Raji (cell line): Measurements from ENCODE around the gene MRPL10.
A peak's percentile ranks its signal among the peaks of the same experiment; 100 is the strongest.

Source experiments
- POLR2A ChIP-seq: IDR thresholded peaks from 2 replicates; pipeline ENCODE4 v1.6.1; 2011; ENCODE audit warnings: low read depth, low read length, control low read depth; ENCODE audit not compliant: insufficient read depth

MRPL10 gene

GRCh38 chr17:47847341-47848197 is 16.2 kb upstream of the MRPL10 start:
- no peak for TF ChIP-seq POLR2A

- no peak for TF ChIP-seq POLR2A
Observed at GRCh38 chr17:47846716-47847340, 15.5 kb upstream of the MRPL10 start.

DNA sequence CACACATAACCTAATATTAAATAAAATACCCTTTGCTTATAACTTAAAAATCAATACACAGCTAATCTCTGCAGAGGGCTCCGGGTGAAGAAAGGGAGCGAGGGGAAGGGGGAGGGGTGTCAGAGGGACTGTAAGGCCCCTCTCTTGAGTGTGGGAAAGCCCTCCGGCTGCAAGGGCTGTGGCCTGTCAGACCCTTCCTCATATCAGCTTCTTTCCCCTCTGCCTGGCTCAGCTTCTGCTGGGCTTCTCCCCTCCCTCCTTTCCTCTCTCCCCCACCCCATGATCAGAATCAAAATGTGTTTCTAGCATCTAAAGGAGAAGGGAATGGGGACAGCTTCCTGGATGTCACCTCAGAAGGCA is 14.4 kb upstream of the MRPL10 start:
- TF ChIP-seq POLR2A: no peak

DNA sequence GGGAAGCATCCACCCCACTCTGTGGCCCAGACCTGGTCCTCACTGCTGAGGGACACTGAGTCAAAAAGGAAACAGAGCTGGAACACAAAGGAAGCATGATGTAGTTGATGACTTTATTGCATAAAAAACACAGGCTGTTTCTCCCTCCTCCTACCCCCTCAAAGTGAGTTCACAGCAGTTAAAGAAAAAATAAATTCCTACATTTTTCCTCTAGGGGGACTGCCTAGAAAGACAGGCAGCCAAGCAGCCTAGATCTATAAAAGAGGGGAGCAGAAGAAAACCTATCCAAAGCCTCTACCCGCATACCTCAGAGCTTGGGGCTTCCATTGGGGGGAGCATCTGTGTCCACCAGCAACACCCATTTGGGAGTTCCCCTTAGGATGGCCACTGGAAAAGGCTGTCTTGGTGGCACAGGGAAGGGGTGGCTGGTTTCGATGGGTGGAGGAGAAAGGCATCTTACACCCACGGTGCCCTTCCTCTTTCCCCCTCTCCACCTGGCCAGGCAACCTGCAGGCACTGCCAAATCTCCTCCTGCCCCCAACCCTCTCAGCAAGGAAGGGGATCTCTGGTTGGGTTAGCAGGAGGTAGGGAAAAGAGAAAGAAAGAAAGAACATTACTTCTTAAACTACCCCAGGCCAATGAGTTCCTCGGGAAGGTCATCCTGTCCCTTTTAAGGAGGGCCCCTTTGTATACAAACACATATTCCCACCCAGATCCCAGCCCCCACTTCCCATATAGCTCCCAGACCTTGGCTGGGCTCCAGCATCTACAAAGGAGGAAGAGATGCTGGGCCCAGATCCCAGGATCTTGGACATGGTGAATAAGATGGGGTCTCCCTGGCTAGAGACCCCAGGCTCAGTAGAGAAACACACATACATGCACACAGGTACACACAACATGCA is 13.7 kb upstream of the MRPL10 start:
- no peak for TF ChIP-seq POLR2A

DNA sequence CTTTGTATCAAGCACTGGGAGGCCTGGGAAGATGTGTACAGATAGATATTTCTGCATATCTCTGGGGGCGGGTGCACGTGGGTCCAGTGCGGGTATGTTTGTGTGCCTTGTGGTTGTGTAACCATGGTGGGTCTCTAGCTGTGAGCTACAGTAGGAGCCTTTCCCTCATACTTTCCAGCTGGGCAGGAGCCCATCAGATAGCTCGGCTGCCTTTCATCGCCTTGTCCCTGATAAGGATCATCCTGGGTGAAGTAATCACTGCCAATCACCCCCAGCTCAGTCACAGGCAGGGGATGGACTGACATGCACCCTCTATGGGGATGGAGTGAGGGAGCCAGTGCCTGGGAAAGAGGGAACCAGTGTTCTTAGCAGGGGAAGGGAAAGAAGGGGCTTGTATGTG is 12.9 kb upstream of the MRPL10 start:
- no peak for TF ChIP-seq POLR2A

DNA sequence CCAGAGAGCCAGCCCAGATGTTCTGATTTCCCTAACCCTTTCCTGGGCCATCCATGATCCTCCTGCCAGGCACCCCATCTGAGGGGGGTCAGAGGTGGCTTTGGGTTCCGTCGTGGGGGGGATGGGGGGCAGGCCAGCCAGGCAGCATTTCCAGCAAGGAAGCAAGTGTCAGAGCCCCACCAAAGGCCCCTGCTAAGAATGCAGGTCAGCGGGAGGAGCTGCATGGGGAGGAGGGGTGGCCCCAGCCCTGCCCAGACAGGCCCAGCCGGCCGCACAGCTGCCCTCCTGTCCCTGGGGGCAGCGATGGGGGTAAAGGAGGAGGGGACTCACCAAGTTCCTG is 12.0 kb upstream of the MRPL10 start:
- no peak for TF ChIP-seq POLR2A

DNA sequence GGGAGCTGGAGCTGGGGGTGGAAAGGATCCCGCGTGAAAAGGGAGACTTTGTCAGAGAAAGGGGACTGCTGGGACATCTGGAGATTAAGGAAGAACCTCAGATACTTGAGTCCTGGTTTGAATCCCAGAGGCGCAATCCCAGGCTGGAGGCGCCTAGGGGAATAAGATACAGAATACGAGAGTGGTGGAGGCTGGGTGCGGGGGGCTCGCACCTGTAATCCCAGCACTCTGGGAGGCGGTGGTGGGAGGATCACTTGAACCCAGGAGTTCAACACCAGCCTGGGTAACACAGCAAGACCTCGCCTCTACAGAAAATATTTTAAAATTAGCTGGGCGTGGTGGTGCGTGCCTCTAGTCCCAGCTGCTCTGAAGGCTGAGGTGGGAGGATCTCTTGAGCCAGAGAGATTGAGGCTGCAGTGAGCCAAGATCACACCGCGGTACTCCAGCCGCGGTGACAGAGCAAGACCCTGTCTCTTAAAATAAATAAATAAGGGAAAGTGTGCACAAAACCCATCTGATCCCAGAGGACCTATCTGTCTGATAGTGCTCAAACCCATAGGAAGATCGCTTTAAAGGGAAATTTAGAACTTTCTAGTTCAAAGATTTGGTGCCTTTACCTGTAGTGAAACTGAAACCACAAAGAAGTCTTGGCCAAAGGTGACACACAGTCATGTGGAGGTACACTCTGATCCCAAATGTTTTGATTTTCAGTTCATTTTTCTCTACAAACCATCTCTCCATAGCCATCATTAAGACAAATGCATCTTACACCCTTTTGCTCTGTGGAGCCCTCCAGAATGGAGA is 10.3 kb upstream of the MRPL10 start:
- TF ChIP-seq POLR2A: no peak

DNA sequence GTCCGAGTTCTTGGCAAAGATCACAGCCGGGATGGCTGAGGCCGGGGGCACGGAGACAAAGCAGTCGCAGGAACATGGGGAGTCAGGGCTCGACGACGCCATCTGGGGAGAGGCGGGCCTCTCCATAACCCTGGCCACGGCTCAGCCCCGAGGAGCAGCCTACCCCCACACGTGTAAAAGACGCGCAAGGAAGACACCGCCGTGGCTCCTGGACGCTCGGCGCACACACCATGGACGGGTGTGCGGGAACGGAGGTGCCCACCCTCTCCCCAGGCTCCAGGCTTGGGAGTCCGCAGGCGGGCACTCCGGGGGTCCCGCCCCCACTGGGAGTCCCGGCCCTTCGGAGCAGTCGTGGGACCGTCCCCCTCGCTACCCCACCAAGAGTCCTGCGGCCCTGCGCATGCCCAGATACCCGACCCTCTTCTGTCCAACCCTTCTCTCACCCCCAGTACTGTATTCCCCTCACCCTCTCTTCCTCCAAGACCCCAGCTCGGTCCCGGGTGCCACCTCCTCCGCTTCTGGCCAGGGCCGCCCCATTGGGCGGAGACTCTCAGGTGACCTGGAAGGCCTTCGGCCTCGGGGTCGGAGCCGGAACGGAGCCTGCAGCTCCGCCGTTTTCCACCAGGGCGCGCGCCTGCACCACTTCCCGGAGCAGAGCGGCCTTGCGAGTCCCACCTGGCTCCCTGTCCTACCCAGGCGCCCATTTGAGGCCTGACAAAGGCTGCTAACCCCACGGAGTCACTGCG is 9.6 kb upstream of the MRPL10 start, which contains the start of gene SCRN2:
Gene SCRN2, minus strand, starts transcription at position 532 of the 746 bp plus-strand sequence. Its CDS starts 430 bp downstream, at position 102.
- peak; percentile 57; the same call in 1 of the 2 replicates for TF ChIP-seq POLR2A

DNA sequence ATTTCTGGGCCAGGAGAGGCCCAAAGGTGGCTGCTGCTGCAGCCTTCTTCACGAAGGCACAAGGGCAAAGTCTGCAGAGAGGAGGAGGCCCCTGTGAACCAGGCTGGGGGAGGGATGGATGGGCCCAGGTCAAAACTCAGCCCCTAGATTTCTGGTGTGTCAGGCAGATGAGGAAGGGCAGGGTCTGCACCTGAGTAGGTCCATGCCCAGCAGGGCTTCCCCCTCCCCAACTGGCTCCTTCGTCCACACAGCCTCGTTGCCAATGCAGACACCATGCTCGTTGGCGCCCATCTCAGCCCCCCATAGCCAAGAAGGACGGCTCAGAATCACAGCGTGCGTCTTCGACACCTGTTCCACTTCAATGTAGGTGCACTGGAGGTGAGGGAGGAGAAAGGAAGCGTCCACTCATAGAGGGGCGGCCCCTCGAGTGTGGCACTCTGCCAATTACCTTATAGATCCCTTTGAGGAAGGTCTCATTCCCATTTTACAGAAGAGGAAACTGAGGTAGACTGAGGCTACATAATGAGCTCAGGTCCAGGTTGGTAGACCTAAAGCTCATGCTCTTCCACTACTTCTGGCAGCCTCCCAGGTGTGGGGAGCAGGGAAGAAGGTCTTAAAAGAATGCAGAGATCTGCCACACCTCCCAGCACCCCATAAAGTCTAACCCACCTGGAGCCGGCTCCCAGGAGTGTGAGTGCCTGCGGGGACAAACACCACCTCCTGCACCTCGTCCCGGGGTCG is 8.8 kb upstream of the MRPL10 start:
- TF ChIP-seq POLR2A: no peak

- no peak for TF ChIP-seq POLR2A
Observed at GRCh38 chr17:47839071-47839470, 7.7 kb upstream of the MRPL10 start.

GRCh38 chr17:47838636-47839035 is 7.3 kb upstream of the MRPL10 start:
- TF ChIP-seq POLR2A: no peak

DNA sequence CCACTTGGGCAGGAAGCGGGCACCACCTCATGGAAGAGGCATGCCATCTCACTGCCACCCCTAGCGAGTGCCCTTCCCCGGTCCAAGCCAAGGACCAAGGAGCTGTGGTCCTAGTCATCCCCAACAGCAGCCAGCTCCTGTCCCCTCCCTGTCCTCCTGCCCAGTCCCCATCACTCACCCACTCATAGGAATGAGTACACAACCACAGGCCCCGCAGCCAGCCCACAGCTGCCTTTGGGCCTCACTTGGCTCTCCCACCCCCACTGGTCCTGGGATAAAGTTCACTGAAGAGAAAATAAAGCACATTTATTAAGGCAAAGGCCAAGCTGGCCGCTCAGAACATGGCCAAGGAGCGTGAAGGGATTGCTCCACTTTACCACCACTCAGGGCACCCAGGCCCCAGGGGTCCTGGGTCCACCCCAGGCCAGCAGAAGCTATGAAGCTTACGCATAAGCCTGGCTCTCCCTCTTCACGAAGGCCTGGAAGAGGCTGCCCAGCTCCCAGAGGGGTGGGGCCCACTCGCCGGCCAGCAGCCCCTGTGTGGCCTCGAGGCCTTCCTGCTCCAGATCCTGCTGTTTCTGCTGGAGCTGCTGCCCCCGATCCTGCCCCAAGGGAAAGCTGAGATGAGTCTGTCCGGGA is 6.2 kb upstream of the MRPL10 start:
- no peak for TF ChIP-seq POLR2A

DNA sequence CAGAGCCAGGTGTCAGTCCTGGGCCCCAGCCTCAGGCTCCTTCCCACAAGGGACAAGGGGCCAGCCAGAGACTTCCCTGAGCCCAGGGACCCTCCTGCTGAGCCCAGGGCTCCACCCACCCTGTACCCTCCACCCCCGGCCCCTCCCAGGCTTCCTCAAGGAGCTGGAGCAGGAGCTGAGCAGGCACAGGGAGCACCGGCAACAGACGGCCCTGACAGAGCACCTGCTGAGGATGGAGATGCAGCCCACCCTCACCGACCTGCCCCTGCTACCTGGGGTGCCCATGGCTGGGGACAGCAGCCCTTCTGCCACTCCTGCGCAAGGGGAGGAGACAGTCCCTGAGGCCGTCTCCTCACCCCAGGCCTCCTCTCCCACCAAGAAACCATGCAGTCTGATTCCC is 5.3 kb upstream of the MRPL10 start:
- TF ChIP-seq POLR2A: no peak
